GM12891 (cell line): ENCODE data around the gene KPTN.

Experiments
- POLR2A ChIP-seq: IDR thresholded peaks from 2 replicates; pipeline ENCODE4 v1.6.1; 2011; ENCODE audit warnings: low read depth, low read length, control low read depth
- POLR2AphosphoS5 ChIP-seq: IDR thresholded peaks from 2 replicates; pipeline ENCODE4 v1.6.1; 2011; ENCODE audit warnings: low read depth, low read length, control low read depth

DNA sequence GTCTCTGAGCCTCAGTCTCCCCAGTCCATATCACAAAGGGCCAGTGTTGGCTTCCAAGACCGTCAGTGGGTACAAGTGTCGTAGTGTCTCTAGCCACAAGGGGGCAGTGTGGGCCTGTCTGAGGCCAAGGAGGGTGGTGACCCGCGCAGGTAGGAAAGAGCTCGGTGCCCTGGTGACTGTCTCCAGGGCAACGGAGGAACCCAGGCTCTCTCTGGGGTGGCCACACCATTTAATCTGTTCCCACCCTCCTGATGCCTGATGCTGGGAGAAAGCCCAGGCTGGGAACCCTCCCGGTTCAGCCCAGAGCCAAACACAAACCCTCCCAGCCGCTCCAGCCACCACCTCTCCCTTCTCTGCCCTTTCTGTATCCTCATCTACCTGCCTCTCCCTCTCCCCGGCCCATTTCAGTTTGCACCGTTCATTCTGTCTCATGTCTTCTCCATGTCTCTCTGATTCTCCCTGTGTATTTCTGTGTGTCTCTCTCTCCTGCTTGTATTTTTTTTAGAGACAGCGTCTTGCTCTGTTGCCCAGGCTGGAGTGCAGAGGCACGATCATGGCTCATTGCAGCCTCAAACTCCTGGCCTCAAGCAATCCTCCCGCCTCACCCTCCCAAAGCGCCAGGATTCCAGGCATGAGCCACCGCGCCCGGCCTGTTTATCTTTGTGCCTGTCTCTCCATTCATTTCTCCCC lies 47.2 kb downstream of the KPTN start:
- no peak for TF ChIP-seq POLR2A
- no peak for TF ChIP-seq POLR2AphosphoS5
